ENCODE data around the gene RGMA. TPM values are rescaled to one million over a fixed set of nuclear protein-coding genes. Genes with fewer than 3 reads are reported as not detected.

RGMA gene
- total RNA-seq, 2 experiments from 2014 or later = not detected

DNA sequence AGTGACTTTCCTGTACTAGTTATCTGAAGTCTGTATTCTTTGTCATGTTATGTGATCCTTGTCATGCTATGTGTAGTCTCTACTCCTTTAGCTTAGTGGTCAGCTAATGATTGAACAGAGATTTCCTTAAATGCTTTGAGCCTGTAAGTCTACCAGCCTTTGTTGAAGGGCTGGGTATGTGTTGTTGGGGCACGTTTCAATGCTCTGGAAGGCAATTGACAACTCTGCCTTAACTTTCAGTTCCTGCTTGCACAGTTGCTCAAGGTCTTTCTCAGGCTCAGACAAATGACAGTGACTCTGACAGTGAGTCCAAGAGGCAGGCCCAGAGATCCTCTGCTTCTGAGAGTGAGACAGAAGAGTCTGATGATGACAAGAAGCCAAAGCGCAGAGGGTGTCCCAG, 99.5 kb downstream of the RGMA start:
- intact Hi-C loops (cut with micrococcal nuclease; ENCODE audit: unreplicated experiment) = no loop called here
- Histone ChIP-seq H3K9me2 (ENCODE audit: insufficient read depth, low read length) (no peaks in the 10 kb centered on the region), H3K9me3 (ENCODE audit: low read length) (no peaks in the 10 kb centered on the region), H4K20me1 (ENCODE audit: insufficient read depth, low read length) (no peaks in the 10 kb centered on the region), H3K27ac (ENCODE audit: low read depth, low read length, poor library complexity, severe bottlenecking) (no peak overlapping the region), H3K36me3 (ENCODE audit: insufficient read depth, low read length) (peaks cover 97% of the 10 kb centered on the region), H3K4me2 (ENCODE audit: low read length) (no peak overlapping the region), H3K4me3 (ENCODE audit: low read depth, low read length, poor library complexity, severe bottlenecking) (no peak overlapping the region), H2AFZ (ENCODE audit: low read length) (no peak overlapping the region), H3K79me2 (ENCODE audit: insufficient read depth, low read depth, low read length) (no peaks in the 10 kb centered on the region), H3K4me1 (ENCODE audit: insufficient read depth, low read length, poor library complexity, severe bottlenecking) (no peaks in the 10 kb centered on the region)
- CTCF ChIA-PET (ENCODE audit: unreplicated experiment) = no interaction called here
- POLR2A ChIA-PET = interaction anchor here (1.7 kb wide), 1 partner anchor 24 kb away, joined by 3 read pairs; no protein-coding TSS in a partner anchor
- TF ChIP-seq CTCF (conservative IDR thresholded peaks at IDR 0.05; ENCODE audit: low read length) (no peak), EZH2phosphoT487 (IDR thresholded peaks at IDR 0.05; ENCODE audit: borderline replicate concordance, low read depth, low read length) (no peak)
- BruUV-seq (replicated peaks) = no TSS peak
- no peak for DNase-seq (ENCODE audit: low spot score)

Other genes with a start within 250 kb of the RGMA start
- gene CHD2, start 188.9 kb downstream of the RGMA start, total RNA-seq (2014; rRNA removed; shearing (Covaris generic)) = 133 and 169 TPM in 2 replicates
- 213 and 259 TPM in 2 replicates for gene CHD2, start 188.9 kb downstream of the RGMA start, total RNA-seq (2022)

Measured in OCI-LY7 (cell line).